Thyroid gland (tissue), 4 donors: ENCODE measurements around the gene PLXNC1.

Source experiments
- CTCF ChIP-seq, 6 experiments: fragments of 200-600 bp in 3 of 6; fragments of 450-650 bp in 3 of 6; sonication (generic) in 3 of 6; IDR thresholded peaks; one replicate each; pipeline ENCODE4 v1.5.1; 2016 to 2019; ENCODE audit warnings: antibody characterized with exemption in 6 of 6, mild to moderate bottlenecking in 2 of 6, inconsistent platforms in 1 of 6, moderate library complexity in 1 of 6
- POLR2A ChIP-seq, 2 donors: fragments of 450-650 bp; IDR thresholded peaks; one replicate each; pipeline ENCODE4 v1.6.1; 2017; ENCODE audit warnings: antibody characterized with exemption in 2 of 2, mild to moderate bottlenecking in 2 of 2, moderate library complexity in 1 of 2

- no peak for TF ChIP-seq CTCF (IDR thresholded peaks at IDR 0.05)
- TF ChIP-seq POLR2A (IDR thresholded peaks at IDR 0.05) = no peak
These were observed 4.9 kb upstream of the PLXNC1 start for GRCh38 chr12:94143438-94143837.
